ENCODE measurements around the gene TOLLIP.

DNA sequence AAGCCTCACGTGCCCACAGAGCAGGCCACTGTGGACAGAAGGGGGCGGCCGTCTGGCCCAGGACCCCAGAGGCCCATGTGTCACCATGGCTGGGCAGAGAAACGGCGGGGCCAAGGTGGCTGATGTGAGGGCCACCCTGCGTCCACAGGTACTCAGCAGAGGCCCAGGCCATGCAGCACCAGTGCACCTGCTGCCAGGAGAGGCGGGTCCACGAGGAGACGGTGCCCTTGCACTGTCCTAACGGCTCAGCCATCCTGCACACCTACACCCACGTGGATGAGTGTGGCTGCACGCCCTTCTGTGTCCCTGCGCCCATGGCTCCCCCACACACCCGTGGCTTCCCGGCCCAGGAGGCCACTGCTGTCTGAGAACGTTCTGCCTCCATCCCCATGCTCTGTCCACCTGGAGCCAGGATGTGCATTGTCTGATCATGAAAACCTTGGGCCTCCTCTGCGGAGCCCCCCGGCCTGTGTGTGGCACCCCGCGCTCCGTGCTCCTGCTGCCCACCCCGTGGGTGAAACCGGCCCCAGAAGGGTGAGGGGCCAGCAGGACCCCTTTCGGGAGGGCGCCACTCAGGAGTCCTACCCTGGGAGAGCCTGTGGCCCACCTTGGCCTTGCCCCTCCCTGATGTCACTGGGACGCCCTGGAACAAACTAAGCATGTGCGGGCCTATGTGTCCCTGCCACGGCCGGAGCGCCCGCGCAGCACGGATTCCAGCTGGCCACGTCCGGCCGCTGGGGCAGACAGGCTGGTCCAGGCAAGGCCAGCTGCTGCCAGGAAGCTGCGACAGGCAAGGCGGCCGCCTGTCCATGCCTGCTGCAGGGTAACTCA lies 48.0 kb downstream of the TOLLIP start:
- TF ChIP-seq RAD21 (conservative IDR thresholded peaks at IDR 0.05 in 1 of 2, IDR thresholded peaks at IDR 0.05 in 1 of 2) (no peak), PHF8 (IDR thresholded peaks at IDR 0.05; ENCODE audit: borderline replicate concordance, low read depth) (no peak)
- TF ChIP-seq, protein P1, sequence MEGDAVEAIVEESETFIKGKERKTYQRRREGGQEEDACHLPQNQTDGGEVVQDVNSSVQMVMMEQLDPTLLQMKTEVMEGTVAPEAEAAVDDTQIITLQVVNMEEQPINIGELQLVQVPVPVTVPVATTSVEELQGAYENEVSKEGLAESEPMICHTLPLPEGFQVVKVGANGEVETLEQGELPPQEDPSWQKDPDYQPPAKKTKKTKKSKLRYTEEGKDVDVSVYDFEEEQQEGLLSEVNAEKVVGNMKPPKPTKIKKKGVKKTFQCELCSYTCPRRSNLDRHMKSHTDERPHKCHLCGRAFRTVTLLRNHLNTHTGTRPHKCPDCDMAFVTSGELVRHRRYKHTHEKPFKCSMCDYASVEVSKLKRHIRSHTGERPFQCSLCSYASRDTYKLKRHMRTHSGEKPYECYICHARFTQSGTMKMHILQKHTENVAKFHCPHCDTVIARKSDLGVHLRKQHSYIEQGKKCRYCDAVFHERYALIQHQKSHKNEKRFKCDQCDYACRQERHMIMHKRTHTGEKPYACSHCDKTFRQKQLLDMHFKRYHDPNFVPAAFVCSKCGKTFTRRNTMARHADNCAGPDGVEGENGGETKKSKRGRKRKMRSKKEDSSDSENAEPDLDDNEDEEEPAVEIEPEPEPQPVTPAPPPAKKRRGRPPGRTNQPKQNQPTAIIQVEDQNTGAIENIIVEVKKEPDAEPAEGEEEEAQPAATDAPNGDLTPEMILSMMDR (IDR thresholded peaks at IDR 0.05), result no peak

All from A549 (cell line).